Cardiac fibroblast (primary cell): ENCODE measurements around the gene SESTD1.

Experiments used
- DNase-seq, 2 donors: peaks; one replicate each; pipeline versions ENCODE4 v3.0.0 to v3.0.0-alpha.2; 2010; ENCODE audit warnings: low read depth in 2 of 2
- H3K4me3 ChIP-seq, 2 donors: replicated peaks in 1 of 2; 1 replicate in 1 of 2; 2 replicates in 1 of 2; pipeline ENCODE4 v1.5.1; 2011; ENCODE audit warnings: low read depth in 2 of 2, low read length in 2 of 2, mild to moderate bottlenecking in 2 of 2, moderate library complexity in 1 of 2
- TF ChIP-seq, protein P1 (sequence below): IDR thresholded peaks from one replicate; pipeline ENCODE4 v1.5.1; 2011; ENCODE audit warnings: low read depth, mild to moderate bottlenecking, low read length, inconsistent platforms

The SESTD1 gene

GRCh38 chr2:179137200-179137759, 127.4 kb downstream of the SESTD1 start:
- TF ChIP-seq, protein P1, sequence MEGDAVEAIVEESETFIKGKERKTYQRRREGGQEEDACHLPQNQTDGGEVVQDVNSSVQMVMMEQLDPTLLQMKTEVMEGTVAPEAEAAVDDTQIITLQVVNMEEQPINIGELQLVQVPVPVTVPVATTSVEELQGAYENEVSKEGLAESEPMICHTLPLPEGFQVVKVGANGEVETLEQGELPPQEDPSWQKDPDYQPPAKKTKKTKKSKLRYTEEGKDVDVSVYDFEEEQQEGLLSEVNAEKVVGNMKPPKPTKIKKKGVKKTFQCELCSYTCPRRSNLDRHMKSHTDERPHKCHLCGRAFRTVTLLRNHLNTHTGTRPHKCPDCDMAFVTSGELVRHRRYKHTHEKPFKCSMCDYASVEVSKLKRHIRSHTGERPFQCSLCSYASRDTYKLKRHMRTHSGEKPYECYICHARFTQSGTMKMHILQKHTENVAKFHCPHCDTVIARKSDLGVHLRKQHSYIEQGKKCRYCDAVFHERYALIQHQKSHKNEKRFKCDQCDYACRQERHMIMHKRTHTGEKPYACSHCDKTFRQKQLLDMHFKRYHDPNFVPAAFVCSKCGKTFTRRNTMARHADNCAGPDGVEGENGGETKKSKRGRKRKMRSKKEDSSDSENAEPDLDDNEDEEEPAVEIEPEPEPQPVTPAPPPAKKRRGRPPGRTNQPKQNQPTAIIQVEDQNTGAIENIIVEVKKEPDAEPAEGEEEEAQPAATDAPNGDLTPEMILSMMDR: no peak
- DNase-seq: no peak
- no peak overlapping the region for H3K4me3 ChIP-seq

GRCh38 chr2:179133016-179133415, 131.6 kb downstream of the SESTD1 start:
- no peak for DNase-seq
- H3K4me3 ChIP-seq: no peak overlapping the region
- TF ChIP-seq, protein P1: no peak

DNA sequence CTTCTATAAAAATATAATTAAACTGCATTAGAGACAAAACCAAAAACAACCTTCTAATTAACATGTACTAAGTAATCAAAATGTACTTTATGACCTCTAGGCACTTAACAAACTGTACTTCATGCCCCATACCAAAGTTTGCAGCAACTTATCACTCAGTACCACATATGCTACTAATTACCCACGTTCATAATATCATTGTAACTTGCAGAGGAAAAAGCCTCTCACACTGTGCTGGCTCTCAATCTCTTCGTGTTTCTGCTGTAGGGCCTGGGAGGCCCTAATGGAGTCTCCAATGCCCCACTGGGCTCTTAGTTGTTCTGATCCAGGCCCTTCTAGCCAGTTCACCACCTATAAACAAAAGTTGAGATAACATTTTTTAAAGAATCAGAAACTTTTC, 132.6 kb downstream of the SESTD1 start:
- DNase-seq: no peak
- TF ChIP-seq, protein P1: no peak
- H3K4me3 ChIP-seq: no peak overlapping the region

- no peak overlapping the region for H3K4me3 ChIP-seq
- TF ChIP-seq, protein P1: no peak
- no peak for DNase-seq
Measured at GRCh38 chr2:179130560-179130959, 134.1 kb downstream of the SESTD1 start.

DNA sequence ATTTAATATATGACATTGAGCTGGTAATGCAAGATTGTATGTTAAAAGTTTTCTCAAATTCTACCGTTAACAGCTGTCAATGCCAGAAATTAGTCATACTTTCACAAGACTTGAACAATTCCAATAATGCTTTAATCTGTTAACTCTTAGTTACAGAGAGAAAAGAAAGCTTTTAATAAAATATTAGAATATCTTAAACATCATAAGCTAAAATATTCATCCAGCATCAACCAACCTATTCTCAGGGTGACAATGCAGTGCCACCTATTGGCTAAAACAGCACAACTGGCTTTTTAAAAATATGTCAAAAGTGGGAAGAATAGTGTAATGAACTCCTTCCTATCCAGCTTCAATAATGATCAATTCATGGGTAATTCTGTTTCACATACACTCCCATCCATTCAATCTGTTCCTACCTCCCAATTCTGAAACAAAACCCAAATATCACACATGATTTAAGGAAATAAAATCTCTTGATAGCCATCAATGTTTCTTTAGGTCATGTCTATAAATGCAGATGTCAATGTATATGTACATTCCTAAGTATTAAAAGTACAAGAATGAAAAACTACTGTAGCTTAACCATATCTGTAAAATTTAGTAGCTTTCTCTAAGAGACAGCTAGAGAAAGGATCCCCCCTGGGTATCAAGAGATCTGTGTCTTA, 134.9 kb downstream of the SESTD1 start:
- peak; percentile 32 to 36 for DNase-seq
- H3K4me3 ChIP-seq: no peak overlapping the region
- TF ChIP-seq, protein P1: peak; percentile 59

DNA sequence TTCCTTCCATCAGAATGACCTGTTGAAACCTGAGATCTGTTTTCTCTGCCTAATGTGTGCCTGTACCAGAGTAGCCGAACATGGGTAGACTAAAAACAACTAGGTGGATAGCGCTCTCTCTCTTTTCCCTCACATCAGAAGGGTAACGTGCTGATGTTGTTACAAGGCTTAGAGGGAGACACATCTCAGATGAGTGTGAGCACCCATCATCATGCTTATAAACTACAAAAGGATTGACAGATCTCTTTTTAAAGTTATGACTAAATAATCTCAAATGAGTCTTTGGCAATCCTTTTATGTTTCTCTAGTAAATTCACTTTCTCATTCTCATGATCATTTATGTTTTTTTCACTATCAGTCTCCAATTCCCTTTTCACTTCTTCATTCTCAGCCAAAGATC, 139.2 kb downstream of the SESTD1 start:
- no peak overlapping the region for H3K4me3 ChIP-seq
- no peak for DNase-seq
- TF ChIP-seq, protein P1: no peak

DNA sequence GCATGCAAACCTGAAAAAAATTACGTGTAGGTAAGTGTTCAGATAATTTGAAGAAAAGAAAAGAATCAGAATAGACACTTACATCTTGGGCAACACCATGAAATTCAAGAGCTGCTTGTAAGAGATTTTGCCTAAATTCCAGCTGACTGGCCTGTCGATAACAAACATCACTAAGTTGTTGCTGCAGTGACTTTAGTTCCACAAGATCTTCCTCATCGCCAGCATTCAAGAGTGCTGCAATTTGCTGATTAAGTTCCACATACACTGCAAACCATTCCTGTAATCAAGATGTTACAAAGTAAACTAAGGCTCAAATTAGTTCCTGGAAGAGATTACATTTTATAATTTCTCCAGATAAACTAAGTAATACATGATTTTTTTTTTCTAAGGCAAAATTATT, 140.3 kb downstream of the SESTD1 start:
- no peak for DNase-seq
- H3K4me3 ChIP-seq: no peak overlapping the region
- TF ChIP-seq, protein P1: no peak
